Measurements from ENCODE around the gene ITGA5. TPM values are rescaled to one million over a fixed set of nuclear protein-coding genes. Genes with fewer than 3 reads are reported as not detected.

The ITGA5 gene
- total RNA-seq, 1 experiment from 2014 or later, result 75.8 TPM

DNA sequence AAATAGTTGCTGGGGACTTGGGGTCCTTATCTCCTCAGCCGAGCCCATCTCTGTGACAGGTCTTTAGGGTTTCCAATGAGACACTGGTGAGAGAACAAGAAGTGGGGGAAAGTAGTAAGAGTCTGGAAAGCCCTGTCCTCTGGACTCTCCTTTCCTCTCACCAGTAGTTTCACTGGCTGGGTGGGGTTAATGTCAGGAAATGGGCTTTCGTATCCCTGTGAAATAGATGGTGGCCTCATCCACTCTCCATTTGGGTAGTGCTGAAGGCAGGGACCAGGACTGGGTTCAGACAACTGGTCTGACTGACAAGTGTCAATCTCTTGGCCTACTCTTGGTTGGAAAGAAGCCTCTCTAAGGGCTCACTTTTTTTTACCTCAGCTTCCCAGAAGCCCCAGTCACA lies 42.1 kb downstream of the ITGA5 start:
- Histone ChIP-seq H3K9me3 (ENCODE audit: control insufficient read depth, insufficient read depth, low read depth, low read length) (no peaks in the 10 kb centered on the region), H3K4me3 (ENCODE audit: low read depth in 2 of 2, low read length in 2 of 2) (no peak overlapping the region), H3K36me3 (ENCODE audit: control insufficient read depth, insufficient read depth, low read length) (no peaks in the 10 kb centered on the region), H3K27me3 (ENCODE audit: control insufficient read depth, insufficient read depth, low read length) (no peaks in the 10 kb centered on the region), H3K4me1 (ENCODE audit: control insufficient read depth, insufficient read depth, low read length) (peaks cover 2% of the 10 kb centered on the region; the same call in 1 of the 2 replicates), H3K27ac (ENCODE audit: low read length) (no peak overlapping the region)
- no peak for ATAC-seq
- no TSS peak for BruUV-seq (replicated peaks)
- in situ Hi-C loops (cut with HindIII; ENCODE audit: low pct_unique_long_range_greater_than_20kb, low sequenced_read_pairs), result no loop called here
- no peak for DNase-seq (ENCODE audit: low read depth, low spot score)
- POLR2A ChIA-PET, result no interaction called here
- intact Hi-C loops (cut with micrococcal nuclease; ENCODE audit: unreplicated experiment), result no loop called here
- TF ChIP-seq, protein P1, sequence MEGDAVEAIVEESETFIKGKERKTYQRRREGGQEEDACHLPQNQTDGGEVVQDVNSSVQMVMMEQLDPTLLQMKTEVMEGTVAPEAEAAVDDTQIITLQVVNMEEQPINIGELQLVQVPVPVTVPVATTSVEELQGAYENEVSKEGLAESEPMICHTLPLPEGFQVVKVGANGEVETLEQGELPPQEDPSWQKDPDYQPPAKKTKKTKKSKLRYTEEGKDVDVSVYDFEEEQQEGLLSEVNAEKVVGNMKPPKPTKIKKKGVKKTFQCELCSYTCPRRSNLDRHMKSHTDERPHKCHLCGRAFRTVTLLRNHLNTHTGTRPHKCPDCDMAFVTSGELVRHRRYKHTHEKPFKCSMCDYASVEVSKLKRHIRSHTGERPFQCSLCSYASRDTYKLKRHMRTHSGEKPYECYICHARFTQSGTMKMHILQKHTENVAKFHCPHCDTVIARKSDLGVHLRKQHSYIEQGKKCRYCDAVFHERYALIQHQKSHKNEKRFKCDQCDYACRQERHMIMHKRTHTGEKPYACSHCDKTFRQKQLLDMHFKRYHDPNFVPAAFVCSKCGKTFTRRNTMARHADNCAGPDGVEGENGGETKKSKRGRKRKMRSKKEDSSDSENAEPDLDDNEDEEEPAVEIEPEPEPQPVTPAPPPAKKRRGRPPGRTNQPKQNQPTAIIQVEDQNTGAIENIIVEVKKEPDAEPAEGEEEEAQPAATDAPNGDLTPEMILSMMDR (IDR thresholded peaks at IDR 0.05), result no peak
- TF ChIP-seq TCF7L2 (IDR thresholded peaks at IDR 0.05; ENCODE audit: low read depth, low read length) (no peak), SIN3A (IDR thresholded peaks at IDR 0.05; ENCODE audit: borderline replicate concordance, insufficient read depth, low read depth, low read length) (no peak), POLR2AphosphoS5 (IDR thresholded peaks at IDR 0.05; ENCODE audit: low read depth, low read length) (no peak)
- TF ChIP-seq, protein P2, sequence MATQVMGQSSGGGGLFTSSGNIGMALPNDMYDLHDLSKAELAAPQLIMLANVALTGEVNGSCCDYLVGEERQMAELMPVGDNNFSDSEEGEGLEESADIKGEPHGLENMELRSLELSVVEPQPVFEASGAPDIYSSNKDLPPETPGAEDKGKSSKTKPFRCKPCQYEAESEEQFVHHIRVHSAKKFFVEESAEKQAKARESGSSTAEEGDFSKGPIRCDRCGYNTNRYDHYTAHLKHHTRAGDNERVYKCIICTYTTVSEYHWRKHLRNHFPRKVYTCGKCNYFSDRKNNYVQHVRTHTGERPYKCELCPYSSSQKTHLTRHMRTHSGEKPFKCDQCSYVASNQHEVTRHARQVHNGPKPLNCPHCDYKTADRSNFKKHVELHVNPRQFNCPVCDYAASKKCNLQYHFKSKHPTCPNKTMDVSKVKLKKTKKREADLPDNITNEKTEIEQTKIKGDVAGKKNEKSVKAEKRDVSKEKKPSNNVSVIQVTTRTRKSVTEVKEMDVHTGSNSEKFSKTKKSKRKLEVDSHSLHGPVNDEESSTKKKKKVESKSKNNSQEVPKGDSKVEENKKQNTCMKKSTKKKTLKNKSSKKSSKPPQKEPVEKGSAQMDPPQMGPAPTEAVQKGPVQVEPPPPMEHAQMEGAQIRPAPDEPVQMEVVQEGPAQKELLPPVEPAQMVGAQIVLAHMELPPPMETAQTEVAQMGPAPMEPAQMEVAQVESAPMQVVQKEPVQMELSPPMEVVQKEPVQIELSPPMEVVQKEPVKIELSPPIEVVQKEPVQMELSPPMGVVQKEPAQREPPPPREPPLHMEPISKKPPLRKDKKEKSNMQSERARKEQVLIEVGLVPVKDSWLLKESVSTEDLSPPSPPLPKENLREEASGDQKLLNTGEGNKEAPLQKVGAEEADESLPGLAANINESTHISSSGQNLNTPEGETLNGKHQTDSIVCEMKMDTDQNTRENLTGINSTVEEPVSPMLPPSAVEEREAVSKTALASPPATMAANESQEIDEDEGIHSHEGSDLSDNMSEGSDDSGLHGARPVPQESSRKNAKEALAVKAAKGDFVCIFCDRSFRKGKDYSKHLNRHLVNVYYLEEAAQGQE (IDR thresholded peaks at IDR 0.05; ENCODE audit: insufficient read depth in 1 of 2, low read depth in 2 of 2, low read length in 1 of 2), result no peak
- CTCF ChIA-PET, result interaction anchor here (0.6 kb wide), 1 partner anchor 31 kb away, joined by 5 read pairs; no protein-coding TSS in a partner anchor

DNA sequence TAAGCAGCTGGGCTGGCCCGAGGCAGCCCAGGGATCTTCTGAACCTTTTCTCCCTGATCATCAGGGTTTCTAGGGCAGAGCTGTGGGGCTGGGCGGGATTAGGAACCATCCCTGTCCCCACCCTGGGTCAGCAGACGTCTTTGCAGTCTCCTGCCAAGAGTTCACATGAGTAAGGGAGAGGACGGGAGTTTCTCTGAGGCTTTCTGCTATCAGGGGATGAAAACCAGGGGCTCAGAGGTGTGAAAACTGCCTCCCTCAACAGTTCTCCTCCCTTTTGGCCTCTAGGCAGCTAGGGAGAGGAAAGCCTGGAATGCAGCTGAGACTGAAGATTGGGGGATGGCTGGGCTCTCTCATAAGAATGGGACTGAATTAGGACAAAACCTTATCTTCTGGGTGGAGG lies 42.5 kb downstream of the ITGA5 start:
- Histone ChIP-seq H3K9me3 (ENCODE audit: control insufficient read depth, insufficient read depth, low read depth, low read length) (no peaks in the 10 kb centered on the region), H3K4me1 (ENCODE audit: control insufficient read depth, insufficient read depth, low read length) (peaks cover 2% of the 10 kb centered on the region; the same call in 1 of the 2 replicates), H3K27ac (ENCODE audit: low read length) (no peak overlapping the region), H3K27me3 (ENCODE audit: control insufficient read depth, insufficient read depth, low read length) (no peaks in the 10 kb centered on the region), H3K4me3 (ENCODE audit: low read depth in 2 of 2, low read length in 2 of 2) (no peak overlapping the region), H3K36me3 (ENCODE audit: control insufficient read depth, insufficient read depth, low read length) (no peaks in the 10 kb centered on the region)
- in situ Hi-C loops (cut with HindIII; ENCODE audit: low pct_unique_long_range_greater_than_20kb, low sequenced_read_pairs) (no loop called here), intact Hi-C loops (cut with micrococcal nuclease; ENCODE audit: unreplicated experiment) (no loop called here)
- DNase-seq (ENCODE audit: low read depth, low spot score), result no peak
- no TSS peak for BruUV-seq (replicated peaks)
- ChIA-PET CTCF (interaction anchor here (0.6 kb wide), 1 partner anchor 30 kb away, joined by 5 read pairs; no protein-coding TSS in a partner anchor), POLR2A (no interaction called here)
- no peak for TF ChIP-seq TCF7L2 (IDR thresholded peaks at IDR 0.05; ENCODE audit: low read depth, low read length)
- TF ChIP-seq, protein P2 (IDR thresholded peaks at IDR 0.05; ENCODE audit: insufficient read depth in 1 of 2, low read depth in 2 of 2, low read length in 1 of 2), result no peak
- TF ChIP-seq, protein P1 (IDR thresholded peaks at IDR 0.05), result no peak
- no peak for TF ChIP-seq POLR2AphosphoS5 (IDR thresholded peaks at IDR 0.05; ENCODE audit: low read depth, low read length)
- no peak for TF ChIP-seq SIN3A (IDR thresholded peaks at IDR 0.05; ENCODE audit: borderline replicate concordance, insufficient read depth, low read depth, low read length)
- no peak for ATAC-seq

Data from Panc1 (cell line).